ENCODE data around the gene WWOX.

Gene WWOX

GRCh38 chr16:78396673-78397072 is 297.2 kb downstream of the WWOX start:
- DNase-seq (ENCODE audit: low spot score), result no peak

DNA sequence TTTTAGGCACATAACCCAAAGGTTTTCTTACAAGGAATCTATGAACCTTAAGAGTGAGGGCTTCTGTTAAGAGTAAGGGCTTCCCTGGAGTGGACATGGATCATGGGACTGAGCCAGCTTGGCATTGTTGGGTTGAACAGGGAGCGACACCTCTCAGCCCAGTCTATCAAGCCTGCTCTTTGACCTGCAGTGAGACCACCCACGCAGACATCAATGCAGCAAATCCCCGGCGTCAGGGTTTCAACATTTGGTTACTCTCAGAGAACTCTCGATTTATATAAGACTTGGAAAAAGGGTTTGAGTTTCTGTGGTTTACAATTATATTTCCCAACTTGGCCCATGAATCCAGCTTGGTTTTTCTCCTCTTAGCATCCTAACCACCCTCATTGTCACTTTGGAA is 299.9 kb downstream of the WWOX start:
- no peak for DNase-seq (ENCODE audit: low spot score)

- DNase-seq (ENCODE audit: low spot score), result no peak
These were observed 303.4 kb downstream of the WWOX start for GRCh38 chr16:78402833-78403232.

DNA sequence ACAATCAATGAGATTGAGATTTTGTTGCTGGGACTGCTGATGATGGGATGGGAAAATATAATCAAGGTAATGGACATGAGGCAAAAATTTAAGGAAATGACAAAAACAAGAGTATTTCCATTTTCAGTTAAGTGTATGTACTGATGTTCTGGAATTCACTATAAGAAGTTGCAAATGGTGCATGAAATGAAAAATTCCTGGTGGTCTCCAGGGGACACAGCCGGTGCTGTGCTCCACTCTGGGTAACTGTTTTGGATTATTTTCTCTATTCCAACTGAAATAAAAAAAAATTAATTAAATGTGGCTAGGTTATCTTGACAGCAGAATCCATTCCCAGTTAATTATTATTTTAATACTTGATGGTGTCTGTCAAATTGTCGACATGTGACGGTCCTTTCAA is 305.6 kb downstream of the WWOX start:
- no peak for DNase-seq (ENCODE audit: low spot score)

- no peak for DNase-seq (ENCODE audit: low spot score)
These were observed 306.4 kb downstream of the WWOX start for GRCh38 chr16:78405833-78406232.

DNA sequence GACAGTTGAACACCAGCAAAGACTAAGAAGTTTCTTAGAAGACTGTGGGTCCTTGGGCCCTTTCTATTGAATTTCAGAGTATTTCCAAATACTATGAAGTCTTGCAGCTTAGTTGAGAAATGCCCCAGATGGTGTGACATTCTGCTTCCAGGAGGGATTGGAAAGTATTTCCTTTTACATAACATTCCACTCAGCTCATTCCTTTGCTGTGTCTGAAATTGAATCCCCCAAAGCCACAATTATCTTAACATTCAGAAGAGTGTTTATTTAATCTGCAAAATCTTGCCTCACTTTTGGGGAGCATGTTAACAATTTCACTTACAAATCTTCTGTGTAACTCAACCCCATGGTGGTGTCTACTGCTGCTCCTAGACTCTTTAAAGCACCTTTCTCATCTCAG is 307.7 kb downstream of the WWOX start:
- no peak for DNase-seq (ENCODE audit: low spot score)

- no peak for DNase-seq (ENCODE audit: low spot score)
These were observed 314.2 kb downstream of the WWOX start for GRCh38 chr16:78413651-78414050.

- DNase-seq (ENCODE audit: low spot score), result no peak
These were observed 315.6 kb downstream of the WWOX start for GRCh38 chr16:78415013-78415412.

DNA sequence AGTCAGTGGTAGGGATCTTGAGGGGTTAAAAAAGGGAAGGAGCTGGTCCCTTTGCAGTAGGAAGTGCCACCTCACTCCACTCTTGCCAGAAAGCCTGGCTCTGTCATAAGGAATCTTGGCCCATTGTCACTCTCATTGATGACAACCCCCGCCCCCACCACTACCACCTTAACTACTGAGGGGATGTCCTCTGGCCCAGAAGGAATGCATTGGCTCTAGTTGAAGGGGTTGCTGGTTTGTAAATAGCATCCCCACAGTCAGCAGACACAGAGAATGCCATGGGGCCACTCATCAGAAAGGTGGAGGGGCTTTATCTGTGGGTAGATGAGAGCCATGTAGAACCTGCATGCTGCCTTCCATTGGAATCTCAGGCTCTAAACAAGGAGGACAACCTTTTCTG is 316.2 kb downstream of the WWOX start:
- DNase-seq (ENCODE audit: low spot score), result no peak

DNA sequence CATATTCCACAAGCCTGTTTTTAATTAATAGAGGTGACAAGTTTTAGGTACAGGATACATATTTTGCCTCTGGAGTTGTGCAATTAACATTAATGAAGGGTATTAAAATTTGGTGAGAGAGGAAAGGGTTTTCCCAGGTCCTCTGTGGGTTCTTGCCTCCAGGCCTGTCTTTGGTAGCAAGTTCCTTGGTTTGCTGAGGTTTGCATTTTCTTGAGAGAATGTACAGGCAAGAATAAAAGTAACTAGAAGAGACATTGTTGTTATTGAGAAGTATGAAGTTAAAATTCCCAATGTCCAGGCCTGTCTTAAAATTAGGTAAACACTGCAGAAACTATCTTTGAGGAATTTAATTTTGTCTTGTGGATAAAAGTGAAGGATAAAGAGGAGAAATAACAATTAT is 316.9 kb downstream of the WWOX start:
- no peak for DNase-seq (ENCODE audit: low spot score)

GRCh38 chr16:78421181-78421708 is 321.8 kb downstream of the WWOX start:
- no peak for DNase-seq (ENCODE audit: low spot score)

- DNase-seq (ENCODE audit: low spot score), result no peak
These were observed 325.8 kb downstream of the WWOX start for GRCh38 chr16:78425281-78425680.

DNA sequence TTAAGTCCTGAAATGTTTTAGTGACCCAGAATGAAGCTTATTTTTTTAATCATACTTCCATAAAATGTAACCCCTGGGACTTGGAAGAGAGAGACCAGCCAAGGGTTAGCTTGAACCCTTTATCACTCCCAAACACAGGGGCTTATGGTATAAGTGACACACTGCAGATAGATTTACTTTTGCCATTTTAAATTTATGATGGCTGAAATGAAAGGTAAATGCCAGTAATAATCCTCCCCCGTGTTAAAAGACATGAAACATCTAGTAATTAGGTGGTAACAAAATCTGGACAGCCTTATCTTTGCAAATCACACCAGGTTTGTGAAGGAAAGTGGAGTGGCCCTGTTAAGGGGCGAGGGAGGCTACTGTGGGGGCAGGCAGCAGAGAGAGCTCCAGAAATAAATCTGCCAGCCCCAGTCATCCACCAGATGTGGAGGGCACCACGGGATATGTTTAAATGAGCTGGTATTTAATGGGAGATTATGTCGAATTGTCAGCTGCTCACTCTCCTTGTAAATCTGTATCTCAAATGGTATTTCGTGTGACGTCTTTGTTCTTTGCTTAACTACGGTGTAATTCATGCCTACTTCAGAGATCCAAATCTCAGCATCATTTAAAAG is 326.5 kb downstream of the WWOX start:
- DNase-seq (ENCODE audit: low spot score), result no peak

GRCh38 chr16:78428193-78428592 is 328.7 kb downstream of the WWOX start:
- DNase-seq (ENCODE audit: low spot score), result peak; percentile 4

DNA sequence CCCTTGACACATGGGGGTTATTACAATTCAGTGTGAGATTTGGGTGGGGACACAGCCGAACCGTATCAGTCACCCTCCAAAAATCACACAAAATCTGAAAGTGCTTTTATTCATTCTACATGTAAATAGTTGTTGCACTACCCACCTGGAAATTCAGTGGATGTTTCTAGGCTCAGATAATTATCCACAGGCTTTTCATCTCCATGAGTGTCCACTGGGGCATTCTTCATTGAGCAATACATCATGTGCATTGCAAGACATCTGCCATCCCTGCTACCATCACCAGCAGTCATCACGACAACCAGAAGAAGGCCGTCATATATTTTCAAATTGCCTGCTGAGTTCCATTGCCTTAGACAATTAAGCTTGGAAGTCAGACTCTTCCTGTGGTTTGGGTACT is 330.8 kb downstream of the WWOX start:
- DNase-seq (ENCODE audit: low spot score), result no peak

DNA sequence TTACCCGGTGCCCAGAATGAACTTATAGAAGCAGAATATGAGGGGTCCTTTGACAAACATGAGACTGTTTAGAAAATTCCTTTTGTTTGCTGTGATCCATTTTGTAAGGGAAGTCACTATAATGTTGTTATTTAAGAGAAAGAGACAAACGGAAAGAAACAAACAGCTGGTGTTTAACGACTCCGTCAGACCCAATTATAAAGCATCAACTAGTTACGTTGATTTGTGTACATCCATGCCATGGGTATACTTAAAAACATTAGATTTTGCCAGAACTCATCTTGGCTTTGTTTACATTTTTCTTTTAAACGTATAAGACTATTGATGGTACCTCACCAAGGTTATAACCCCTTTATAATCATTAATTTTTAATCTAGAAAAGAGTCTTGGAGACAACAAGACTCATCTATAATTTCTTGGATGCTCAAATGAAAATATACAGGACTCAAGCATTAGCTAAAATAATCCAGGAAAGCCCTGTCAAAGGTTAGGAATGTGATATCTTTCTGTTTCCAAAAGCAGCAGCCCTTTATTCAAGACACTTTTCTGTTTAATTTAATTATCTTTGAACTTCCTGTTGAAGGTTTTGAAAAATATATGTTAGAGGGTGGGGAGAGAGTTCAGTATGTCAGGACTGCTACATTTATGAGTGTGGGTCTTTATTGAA is 331.7 kb downstream of the WWOX start:
- DNase-seq (ENCODE audit: low spot score), result no peak

GRCh38 chr16:78431701-78432100 is 332.2 kb downstream of the WWOX start:
- no peak for DNase-seq (ENCODE audit: low spot score)

GRCh38 chr16:78432451-78432850 is 333.0 kb downstream of the WWOX start:
- DNase-seq (ENCODE audit: low spot score), result no peak

DNA sequence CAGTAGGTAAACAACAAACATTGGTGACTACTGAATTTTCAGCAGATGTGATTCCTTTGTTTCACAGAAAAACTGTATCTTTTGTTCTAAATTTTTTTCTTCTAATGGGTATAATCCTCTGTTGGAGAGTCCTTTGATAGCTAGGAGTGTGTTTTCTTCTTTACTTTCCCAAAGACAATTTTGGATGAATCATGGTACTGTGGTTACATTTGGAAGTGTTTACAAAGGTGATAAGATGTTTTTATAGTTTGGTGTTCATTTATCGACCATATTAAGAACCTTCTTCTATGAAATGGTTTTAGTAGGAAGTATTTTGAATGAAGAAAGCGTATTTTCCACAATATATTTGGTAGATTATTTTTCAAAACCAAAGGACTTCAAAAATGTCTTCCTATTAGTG is 333.7 kb downstream of the WWOX start:
- DNase-seq (ENCODE audit: low spot score), result no peak

- no peak for DNase-seq (ENCODE audit: low spot score)
These were observed 334.9 kb downstream of the WWOX start for GRCh38 chr16:78434401-78434800.

DNA sequence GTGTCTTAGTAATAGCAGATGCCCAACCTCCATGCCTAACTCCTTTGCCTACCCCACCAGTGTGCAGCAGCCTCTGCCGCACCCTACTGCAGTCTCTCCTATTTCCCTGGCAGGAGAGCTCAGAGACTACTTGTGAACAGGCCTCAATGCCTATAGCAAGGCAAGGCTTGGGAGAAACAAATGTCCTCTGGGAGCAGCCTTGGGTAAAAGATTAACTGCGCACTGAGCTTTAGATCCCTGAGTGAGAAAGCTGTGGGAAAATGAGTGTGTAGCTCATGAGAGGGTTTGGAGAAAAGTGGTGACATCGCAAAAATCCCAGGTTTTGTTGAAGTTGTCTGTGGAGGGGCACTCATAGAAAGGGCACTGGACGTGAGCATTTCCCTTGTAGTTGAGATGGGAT is 335.8 kb downstream of the WWOX start:
- DNase-seq (ENCODE audit: low spot score), result no peak

DNA sequence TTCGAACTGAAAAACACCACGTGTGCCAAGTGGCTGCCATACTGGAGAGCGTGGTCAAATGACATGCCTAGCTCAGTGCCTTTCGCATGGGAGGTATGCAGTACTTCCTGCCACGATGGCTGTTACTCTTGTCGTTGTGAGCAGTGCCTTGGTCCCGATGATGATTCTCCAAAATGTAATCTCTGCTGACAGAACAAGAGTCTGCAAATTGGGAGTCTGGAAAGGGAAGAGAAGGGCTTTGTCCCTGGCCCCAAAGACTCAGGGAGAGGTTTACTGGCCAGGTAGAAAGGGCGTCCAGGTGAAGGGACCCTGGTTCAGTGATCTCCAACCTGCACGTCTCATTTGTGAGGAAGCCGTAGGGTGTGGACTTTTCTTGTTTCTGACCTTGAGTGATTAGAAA is 336.6 kb downstream of the WWOX start:
- no peak for DNase-seq (ENCODE audit: low spot score)

- DNase-seq (ENCODE audit: low spot score), result no peak
These were observed 337.4 kb downstream of the WWOX start for GRCh38 chr16:78436846-78437245.

Data from hematopoietic multipotent progenitor cell treated with erythropoietin and hydrocortisone succinate and interleukin-3 and kit ligand, for 15 days (in vitro differentiated cells).